HG03103 (cell line): ENCODE data around the gene CEP44.
"Not testable (repeated sequence)": the region's sequence is repeated elsewhere in the genome, so short reads cannot be mapped to it uniquely, and the experiment has no call there.

Experiments
- ATAC-seq: cut with Tn5 transposase; IDR thresholded peaks from one replicate; pipeline ENCODE4 v1.9.1; 2021; ENCODE audit warnings: low read depth; ENCODE audit not compliant: unreplicated experiment

CEP44 gene

GRCh38 chr4:174380206-174380605 lies 96.5 kb downstream of the CEP44 start:
- not testable (repeated sequence) for ATAC-seq

- ATAC-seq = no peak
These were observed 97.2 kb downstream of the CEP44 start for GRCh38 chr4:174380699-174381439.

DNA sequence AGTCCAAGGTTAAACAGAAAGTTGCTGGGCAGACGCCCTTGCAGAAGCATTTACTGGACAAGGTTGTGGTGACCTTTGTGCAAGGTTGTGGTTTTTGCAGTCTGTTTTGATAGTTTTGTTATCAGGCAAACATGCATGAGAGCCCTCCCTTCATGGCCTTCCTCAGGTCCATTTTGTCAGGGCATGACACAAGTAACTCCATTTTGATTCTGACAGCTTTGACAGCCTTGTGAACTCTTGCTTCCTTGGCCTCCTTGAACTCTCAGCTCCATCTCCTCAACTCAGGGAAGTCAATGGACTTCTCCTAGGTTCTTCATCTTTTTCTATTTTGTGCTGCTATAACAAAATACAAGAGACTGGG lies 97.7 kb downstream of the CEP44 start:
- ATAC-seq = no peak
